NCI-H1930 (cell line): ENCODE results near the gene PHLDB1.
A peak's percentile ranks its signal among the peaks of the same experiment; 100 is the strongest.

Experiments
- DNase-seq, 2 experiments: peaks; one replicate each; lab custom pipeline; 2025; lab: John Stamatoyannopoulos, UW

PHLDB1 gene

GRCh38 chr11:118622376-118623268, 15.2 kb downstream of the PHLDB1 start:
- no peak for DNase-seq

- no peak for DNase-seq
These were observed 15.8 kb downstream of the PHLDB1 start for GRCh38 chr11:118623269-118623655.

- no peak for DNase-seq
These were observed 17.7 kb downstream of the PHLDB1 start for GRCh38 chr11:118625036-118625690.

GRCh38 chr11:118625976-118626375, 18.6 kb downstream of the PHLDB1 start:
- no peak for DNase-seq

- no peak for DNase-seq
These were observed 20.2 kb downstream of the PHLDB1 start for GRCh38 chr11:118627566-118627965.

GRCh38 chr11:118628031-118628430, 20.6 kb downstream of the PHLDB1 start:
- DNase-seq: no peak

GRCh38 chr11:118628432-118628831, 21.0 kb downstream of the PHLDB1 start:
- no peak for DNase-seq

- DNase-seq: no peak
These were observed 21.6 kb downstream of the PHLDB1 start for GRCh38 chr11:118628861-118629549.

GRCh38 chr11:118629761-118630661, 22.6 kb downstream of the PHLDB1 start:
- DNase-seq: no peak

- no peak for DNase-seq
These were observed 23.9 kb downstream of the PHLDB1 start for GRCh38 chr11:118631142-118631909.

- DNase-seq: no peak
These were observed 25.3 kb downstream of the PHLDB1 start for GRCh38 chr11:118632577-118633318.

GRCh38 chr11:118633319-118633690, 25.9 kb downstream of the PHLDB1 start:
- DNase-seq: no peak

- DNase-seq: no peak
These were observed 26.6 kb downstream of the PHLDB1 start for GRCh38 chr11:118633979-118634378.

GRCh38 chr11:118634431-118635236, 27.2 kb downstream of the PHLDB1 start:
- peak; percentile 49 to 64 for DNase-seq

GRCh38 chr11:118635237-118635591, 27.8 kb downstream of the PHLDB1 start:
- DNase-seq: no peak

GRCh38 chr11:118635642-118636041, 28.2 kb downstream of the PHLDB1 start:
- DNase-seq: no peak

- DNase-seq: no peak
These were observed 29.3 kb downstream of the PHLDB1 start for GRCh38 chr11:118636569-118637290.

GRCh38 chr11:118638726-118639125, 31.3 kb downstream of the PHLDB1 start:
- DNase-seq: no peak

GRCh38 chr11:118639899-118640298, 32.5 kb downstream of the PHLDB1 start:
- DNase-seq: no peak
